ENCODE results near the gene RIPK4. TPM values are rescaled to one million over a fixed set of nuclear protein-coding genes. Genes with fewer than 3 reads are reported as not detected.

Gene RIPK4
- total and polyA plus RNA-seq, 7 experiments from 2014 or later = 0.24 to 2.2 (median 0.41) TPM; not detected in 1

GRCh38 chr21:41762753-41763152, 4.1 kb downstream of the RIPK4 start:
- peaks cover 0 to 10% (median 3%) of the 10 kb centered on the region in 5 donors for H3K36me3 Mint-ChIP-seq
- Histone ChIP-seq H3K4me3 (ENCODE audit: low read length) (no peak overlapping the region), H3K4me1 (ENCODE audit: control insufficient read depth in 2 of 2, insufficient read depth in 2 of 2, low read length in 2 of 2) (peaks cover 6 to 25% of the 10 kb centered on the region in 2 donors), H3K9me3 (ENCODE audit: control insufficient read depth in 2 of 3, low read length in 3 of 3) (no peaks in the 10 kb centered on the region), H3K27ac (ENCODE audit: low read depth, low read length) (no peak overlapping the region), H3K36me3 (ENCODE audit: control insufficient read depth in 2 of 3, insufficient read depth in 3 of 3, low read length in 3 of 3) (no peaks in the 10 kb centered on the region), H3K27me3 (ENCODE audit: control insufficient read depth in 2 of 2, insufficient read depth in 2 of 2, low read length in 2 of 2) (peaks cover 3 to 35% of the 10 kb centered on the region in 2 donors)
- H3K27me3 Mint-ChIP-seq = peaks cover 61 to 72% (median 67%) of the 10 kb centered on the region in 5 donors
- no peak for ATAC-seq
- no peak overlapping the region for H3K4me3 Mint-ChIP-seq
- peaks cover 10 to 40% (median 29%) of the 10 kb centered on the region in 7 donors for H3K4me1 Mint-ChIP-seq
- ChIA-PET POLR2A (no interaction called here), CTCF (no interaction called here)
- peaks cover 0 to 6% (median 0%) of the 10 kb centered on the region in 11 donors for H3K9me3 Mint-ChIP-seq
- no peak overlapping the region for H3K27ac Mint-ChIP-seq
- DNase-seq = no peak
- intact Hi-C loops (cut with micrococcal nuclease) = no loop called here

- intact Hi-C loops (cut with micrococcal nuclease) = no loop called here
- Mint-ChIP-seq H3K4me3 (peak overlapping the region in 7 of 10 donors; percentile 32 to 63 (median 47)), H3K4me1 (peaks cover 4 to 34% (median 23%) of the 10 kb centered on the region in 7 donors), H3K27me3 (peaks cover 54 to 65% (median 61%) of the 10 kb centered on the region in 5 donors), H3K36me3 (peaks cover 0 to 5% (median under 1%) of the 10 kb centered on the region in 5 donors), H3K9me3 (peaks cover 0 to 2% (median 0%) of the 10 kb centered on the region in 11 donors), H3K27ac (no peak overlapping the region)
- ChIA-PET POLR2A (interaction anchor here (0.8 kb wide), 1 partner anchor 798 kb away, joined by 3 read pairs; no protein-coding TSS in a partner anchor), CTCF (interaction anchor here (0.9 kb wide), 1 partner anchor 13 kb away, joined by 3 read pairs; no protein-coding TSS in a partner anchor)
- Histone ChIP-seq H3K36me3 (ENCODE audit: control insufficient read depth in 2 of 3, insufficient read depth in 3 of 3, low read length in 3 of 3) (no peaks in the 10 kb centered on the region), H3K4me3 (ENCODE audit: low read length) (no peak overlapping the region), H3K9me3 (ENCODE audit: control insufficient read depth in 2 of 3, low read length in 3 of 3) (no peaks in the 10 kb centered on the region), H3K27ac (ENCODE audit: low read depth, low read length) (no peak overlapping the region), H3K4me1 (ENCODE audit: control insufficient read depth in 2 of 2, insufficient read depth in 2 of 2, low read length in 2 of 2) (peaks cover 0 to 18% of the 10 kb centered on the region in 2 donors), H3K27me3 (ENCODE audit: control insufficient read depth in 2 of 2, insufficient read depth in 2 of 2, low read length in 2 of 2) (peaks cover 0 to 28% of the 10 kb centered on the region in 2 donors)
- DNase-seq (no peak), ATAC-seq (peak; percentile 24)
These were observed 4.8 kb downstream of the RIPK4 start for GRCh38 chr21:41761934-41762635.

- DNase-seq (no peak), ATAC-seq (peak; percentile 91)
- Mint-ChIP-seq H3K4me3 (peak overlapping the region in 6 of 10 donors; percentile 21 to 53 (median 45)), H3K36me3 (peaks cover 0 to 5% (median 0%) of the 10 kb centered on the region in 5 donors), H3K27ac (no peak overlapping the region), H3K9me3 (peaks cover 0 to 2% (median 0%) of the 10 kb centered on the region in 11 donors), H3K4me1 (peaks cover 3 to 32% (median 21%) of the 10 kb centered on the region in 7 donors), H3K27me3 (peaks cover 53 to 64% (median 59%) of the 10 kb centered on the region in 5 donors)
- H3K27me3 ChIP-seq (ENCODE audit: control insufficient read depth in 2 of 2, insufficient read depth in 2 of 2, low read length in 2 of 2) = peaks cover 0 to 27% of the 10 kb centered on the region in 2 donors
- ChIA-PET POLR2A (interaction anchor here (0.8 kb wide), 1 partner anchor 799 kb away, joined by 3 read pairs; no protein-coding TSS in a partner anchor), CTCF (interaction anchor here (0.6 to 0.9 kb wide), 2 partner anchors 14 to 55 kb away, joined by 3 read pairs; no protein-coding TSS in a partner anchor)
- H3K4me3 ChIP-seq (ENCODE audit: low read length) = no peak overlapping the region
- H3K27ac ChIP-seq (ENCODE audit: low read depth, low read length) = no peak overlapping the region
- intact Hi-C loops (cut with micrococcal nuclease) = no loop called here
- no peaks in the 10 kb centered on the region for H3K36me3 ChIP-seq (ENCODE audit: control insufficient read depth in 2 of 3, insufficient read depth in 3 of 3, low read length in 3 of 3)
- H3K9me3 ChIP-seq (ENCODE audit: control insufficient read depth in 2 of 3, low read length in 3 of 3) = no peaks in the 10 kb centered on the region
- H3K4me1 ChIP-seq (ENCODE audit: control insufficient read depth in 2 of 2, insufficient read depth in 2 of 2, low read length in 2 of 2) = peaks cover 0 to 13% of the 10 kb centered on the region in 2 donors
These were observed 5.5 kb downstream of the RIPK4 start for GRCh38 chr21:41761211-41761933.

- Mint-ChIP-seq H3K36me3 (peaks cover 0 to 5% (median 0%) of the 10 kb centered on the region in 5 donors), H3K27me3 (peaks cover 47 to 59% (median 54%) of the 10 kb centered on the region in 5 donors), H3K27ac (no peak overlapping the region), H3K4me1 (peaks cover 3 to 32% (median 15%) of the 10 kb centered on the region in 7 donors), H3K9me3 (peaks cover 0 to 2% (median 0%) of the 10 kb centered on the region in 11 donors), H3K4me3 (peak overlapping the region in 3 of 10 donors; percentile 27 to 45 (median 35))
- ChIA-PET CTCF (interaction anchor here (0.6 kb wide), 1 partner anchor 56 kb away, joined by 3 read pairs; no protein-coding TSS in a partner anchor), POLR2A (no interaction called here)
- DNase-seq (no peak), ATAC-seq (no peak)
- H3K4me3 ChIP-seq (ENCODE audit: low read length) = no peak overlapping the region
- no peaks in the 10 kb centered on the region for H3K36me3 ChIP-seq (ENCODE audit: control insufficient read depth in 2 of 3, insufficient read depth in 3 of 3, low read length in 3 of 3)
- peaks cover 0 to 27% of the 10 kb centered on the region in 2 donors for H3K27me3 ChIP-seq (ENCODE audit: control insufficient read depth in 2 of 2, insufficient read depth in 2 of 2, low read length in 2 of 2)
- no peaks in the 10 kb centered on the region for H3K9me3 ChIP-seq (ENCODE audit: control insufficient read depth in 2 of 3, low read length in 3 of 3)
- H3K4me1 ChIP-seq (ENCODE audit: control insufficient read depth in 2 of 2, insufficient read depth in 2 of 2, low read length in 2 of 2) = peaks cover 0 to 6% of the 10 kb centered on the region in 2 donors
- intact Hi-C loops (cut with micrococcal nuclease) = no loop called here
- H3K27ac ChIP-seq (ENCODE audit: low read depth, low read length) = no peak overlapping the region
These were observed 6.4 kb downstream of the RIPK4 start for GRCh38 chr21:41760411-41760810.

GRCh38 chr21:41759926-41760325, 6.9 kb downstream of the RIPK4 start:
- H3K4me1 ChIP-seq (ENCODE audit: control insufficient read depth in 2 of 2, insufficient read depth in 2 of 2, low read length in 2 of 2) = peaks cover 0 to 6% of the 10 kb centered on the region in 2 donors
- CTCF ChIA-PET = no interaction called here
- Mint-ChIP-seq H3K9me3 (peaks cover 0 to 2% (median 0%) of the 10 kb centered on the region in 11 donors), H3K27me3 (peaks cover 42 to 54% (median 49%) of the 10 kb centered on the region in 5 donors), H3K27ac (no peak overlapping the region), H3K4me1 (peaks cover 3 to 32% (median 15%) of the 10 kb centered on the region in 7 donors), H3K4me3 (peak overlapping the region in 1 of 10 donors; percentile 35), H3K36me3 (peaks cover 0 to 5% (median 0%) of the 10 kb centered on the region in 5 donors)
- no peak for ATAC-seq
- POLR2A ChIA-PET = no interaction called here
- peaks cover 0 to 27% of the 10 kb centered on the region in 2 donors for H3K27me3 ChIP-seq (ENCODE audit: control insufficient read depth in 2 of 2, insufficient read depth in 2 of 2, low read length in 2 of 2)
- intact Hi-C loops (cut with micrococcal nuclease) = no loop called here
- DNase-seq = no peak
- H3K36me3 ChIP-seq (ENCODE audit: control insufficient read depth in 2 of 3, insufficient read depth in 3 of 3, low read length in 3 of 3) = no peaks in the 10 kb centered on the region
- no peak overlapping the region for H3K27ac ChIP-seq (ENCODE audit: low read depth, low read length)
- H3K4me3 ChIP-seq (ENCODE audit: low read length) = no peak overlapping the region
- no peaks in the 10 kb centered on the region for H3K9me3 ChIP-seq (ENCODE audit: control insufficient read depth in 2 of 3, low read length in 3 of 3)

- no peak overlapping the region for H3K27ac ChIP-seq (ENCODE audit: low read depth, low read length)
- peaks cover 36 to 48% (median 43%) of the 10 kb centered on the region in 5 donors for H3K27me3 Mint-ChIP-seq
- peaks cover 0 to 6% of the 10 kb centered on the region in 2 donors for H3K4me1 ChIP-seq (ENCODE audit: control insufficient read depth in 2 of 2, insufficient read depth in 2 of 2, low read length in 2 of 2)
- POLR2A ChIA-PET = no interaction called here
- H3K9me3 Mint-ChIP-seq = peaks cover 0 to 2% (median 0%) of the 10 kb centered on the region in 11 donors
- ATAC-seq = no peak
- H3K9me3 ChIP-seq (ENCODE audit: control insufficient read depth in 2 of 3, low read length in 3 of 3) = no peaks in the 10 kb centered on the region
- no peak overlapping the region for H3K27ac Mint-ChIP-seq
- H3K36me3 Mint-ChIP-seq = peaks cover 0 to 5% (median 0%) of the 10 kb centered on the region in 5 donors
- DNase-seq = no peak
- H3K4me1 Mint-ChIP-seq = peaks cover 3 to 32% (median 15%) of the 10 kb centered on the region in 7 donors
- no peaks in the 10 kb centered on the region for H3K36me3 ChIP-seq (ENCODE audit: control insufficient read depth in 2 of 3, insufficient read depth in 3 of 3, low read length in 3 of 3)
- H3K4me3 Mint-ChIP-seq = no peak overlapping the region
- intact Hi-C loops (cut with micrococcal nuclease) = no loop called here
- H3K27me3 ChIP-seq (ENCODE audit: control insufficient read depth in 2 of 2, insufficient read depth in 2 of 2, low read length in 2 of 2) = peaks cover 0 to 27% of the 10 kb centered on the region in 2 donors
- CTCF ChIA-PET = no interaction called here
- no peak overlapping the region for H3K4me3 ChIP-seq (ENCODE audit: low read length)
These were observed 7.5 kb downstream of the RIPK4 start for GRCh38 chr21:41759214-41759840.
